SK-N-MC (cell line): ENCODE data around the gene CHPF.

Experiments
- EZH2 ChIP-seq: fragments of 200-600 bp; sonication (generic); IDR thresholded peaks from one replicate; pipeline ENCODE4 v1.6.1; 2017; ENCODE audit warnings: antibody characterized with exemption
- FOXP2 ChIP-seq: optimal IDR thresholded peaks from 2 replicates; pipeline ENCODE3; 2011; ENCODE audit warnings: mild to moderate bottlenecking, moderate library complexity; ENCODE audit not compliant: insufficient read depth; ENCODE audit errors: extremely low read length, control extremely low read depth
- POLR2AphosphoS5 ChIP-seq: IDR thresholded peaks from 2 replicates; pipeline ENCODE4 v1.6.1; 2012; ENCODE audit warnings: mild to moderate bottlenecking, low read depth, low read length, borderline replicate concordance

- TF ChIP-seq EZH2 (no peak), POLR2AphosphoS5 (no peak), FOXP2 (no peak)
Measured at GRCh38 chr2:219523031-219523671, 20.5 kb downstream of the CHPF start.
